Measurements from ENCODE around the gene RHBDD3.
"Not testable (repeated sequence)": the region's sequence is repeated elsewhere in the genome, so short reads cannot be mapped to it uniquely, and the experiment has no call there.

Gene RHBDD3

GRCh38 chr22:29245626-29246385 is 22.0 kb downstream of the RHBDD3 start:
- DNase-seq: no peak

GRCh38 chr22:29244785-29245625 is 22.8 kb downstream of the RHBDD3 start:
- no peak for DNase-seq

- no peak for DNase-seq
Measured at GRCh38 chr22:29243874-29244446, 23.8 kb downstream of the RHBDD3 start.

GRCh38 chr22:29240481-29240880 is 27.3 kb downstream of the RHBDD3 start:
- DNase-seq: not testable (repeated sequence)

GRCh38 chr22:29233277-29233877 is 34.4 kb downstream of the RHBDD3 start:
- no peak for DNase-seq

GRCh38 chr22:29231971-29232959 is 35.5 kb downstream of the RHBDD3 start:
- DNase-seq: no peak

- DNase-seq: no peak
Measured at GRCh38 chr22:29230972-29231875, 36.6 kb downstream of the RHBDD3 start.

- DNase-seq: no peak
Measured at GRCh38 chr22:29226351-29226981, 41.3 kb downstream of the RHBDD3 start.

GRCh38 chr22:29225422-29226090 is 42.2 kb downstream of the RHBDD3 start:
- no peak for DNase-seq

GRCh38 chr22:29224859-29225410 is 42.8 kb downstream of the RHBDD3 start:
- DNase-seq: no peak

GRCh38 chr22:29224121-29224858 is 43.5 kb downstream of the RHBDD3 start:
- no peak for DNase-seq

- DNase-seq: no peak
Measured at GRCh38 chr22:29219881-29220670, 47.7 kb downstream of the RHBDD3 start.

GRCh38 chr22:29219409-29219782 is 48.4 kb downstream of the RHBDD3 start:
- not testable (repeated sequence) for DNase-seq

GRCh38 chr22:29218758-29219408 is 48.9 kb downstream of the RHBDD3 start:
- DNase-seq: no peak

- no peak for DNase-seq
Measured at GRCh38 chr22:29217827-29218757, 49.7 kb downstream of the RHBDD3 start.
